Activated T-helper 17 cell treated with anti-CD3 and anti-CD28 coated beads, Interleukin-2, amount 50 U/mL, for 72 hours (primary cell): ENCODE results near the gene GPR132. TPM values are rescaled to one million over a fixed set of nuclear protein-coding genes. Genes with fewer than 3 reads are reported as not detected.
A peak's percentile ranks its signal among the peaks of the same experiment; 100 is the strongest.
"Not testable (repeated sequence)": the region's sequence is repeated elsewhere in the genome, so short reads cannot be mapped to it uniquely, and the experiment has no call there.

Experiments used
- ATAC-seq: fragments of 150-1000 bp; cut with Tn5 transposase; replicated peaks from 2 replicates; pipeline ENCODE4 v1.10.0; 2021; ENCODE audit warnings: mild to moderate bottlenecking, moderate library complexity
- H3K27ac Mint-ChIP-seq: one replicate; pipeline ENCODE4 v1.8.0; 2022; ENCODE audit warnings: mixed read lengths
- H3K27me3 Mint-ChIP-seq: one replicate; pipeline ENCODE4 v1.8.0; 2022; ENCODE audit warnings: mixed read lengths
- H3K36me3 Mint-ChIP-seq: one replicate; pipeline ENCODE4 v1.8.0; 2022; ENCODE audit warnings: low read depth, mild to moderate bottlenecking, mixed read lengths
- H3K4me1 Mint-ChIP-seq: one replicate; pipeline ENCODE4 v1.8.0; 2022; ENCODE audit warnings: mixed read lengths
- H3K4me3 Mint-ChIP-seq: one replicate; pipeline ENCODE4 v1.8.0; 2022; ENCODE audit warnings: mild to moderate bottlenecking, mixed read lengths
- H3K9me3 Mint-ChIP-seq: one replicate; pipeline ENCODE4 v1.8.0; 2022; ENCODE audit warnings: mixed read lengths
- total RNA-seq, 2 donors: library from RNA; stranded (reverse); gene quantifications; one replicate each; pipeline ENCODE4 v1.2.3, GENCODE V29; 2022

Gene GPR132
- total RNA-seq, 2 donors from 2014 or later: 46.5 to 49.5 TPM

DNA sequence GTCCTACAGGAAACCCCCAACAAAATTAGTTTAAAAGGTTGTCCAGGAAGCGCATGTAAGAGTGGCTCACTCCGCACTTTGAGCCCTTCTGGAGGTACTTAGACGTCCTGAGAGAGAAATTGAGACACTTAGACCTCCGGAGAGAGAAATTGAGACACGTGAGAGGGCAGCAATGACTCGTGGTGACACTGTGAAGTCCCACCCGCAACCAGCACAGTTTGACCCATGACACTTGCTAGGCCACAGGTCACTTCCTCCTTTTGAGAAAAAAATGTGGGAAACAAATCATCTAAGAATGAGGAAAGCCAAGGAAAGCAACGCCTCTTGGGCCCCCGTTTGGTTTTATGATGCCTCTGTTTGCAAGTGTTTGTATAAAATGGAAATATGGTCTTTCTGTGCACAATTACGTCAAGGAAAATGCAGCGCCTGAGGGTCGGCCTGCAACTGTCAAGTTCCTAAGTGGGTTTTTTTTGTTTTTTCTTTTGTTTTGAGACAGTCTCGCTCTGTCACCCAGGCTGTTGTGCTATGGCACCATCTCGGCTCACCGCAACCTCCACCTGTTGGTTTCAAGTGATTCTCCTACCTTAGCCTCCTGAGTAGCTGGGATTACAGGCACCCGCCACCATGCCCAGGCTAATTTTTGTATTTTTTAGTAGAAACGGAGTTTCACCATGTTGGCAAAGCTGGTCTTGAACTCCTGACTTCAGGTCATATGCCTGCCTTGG is 30.8 kb downstream of the GPR132 start:
- H3K4me1 Mint-ChIP-seq: peaks cover 6% of the 10 kb centered on the region
- H3K27me3 Mint-ChIP-seq: no peaks in the 10 kb centered on the region
- no peak for ATAC-seq
- no peak overlapping the region for H3K27ac Mint-ChIP-seq
- no peak overlapping the region for H3K4me3 Mint-ChIP-seq
- no peaks in the 10 kb centered on the region for H3K36me3 Mint-ChIP-seq
- H3K9me3 Mint-ChIP-seq: peaks cover 4% of the 10 kb centered on the region

DNA sequence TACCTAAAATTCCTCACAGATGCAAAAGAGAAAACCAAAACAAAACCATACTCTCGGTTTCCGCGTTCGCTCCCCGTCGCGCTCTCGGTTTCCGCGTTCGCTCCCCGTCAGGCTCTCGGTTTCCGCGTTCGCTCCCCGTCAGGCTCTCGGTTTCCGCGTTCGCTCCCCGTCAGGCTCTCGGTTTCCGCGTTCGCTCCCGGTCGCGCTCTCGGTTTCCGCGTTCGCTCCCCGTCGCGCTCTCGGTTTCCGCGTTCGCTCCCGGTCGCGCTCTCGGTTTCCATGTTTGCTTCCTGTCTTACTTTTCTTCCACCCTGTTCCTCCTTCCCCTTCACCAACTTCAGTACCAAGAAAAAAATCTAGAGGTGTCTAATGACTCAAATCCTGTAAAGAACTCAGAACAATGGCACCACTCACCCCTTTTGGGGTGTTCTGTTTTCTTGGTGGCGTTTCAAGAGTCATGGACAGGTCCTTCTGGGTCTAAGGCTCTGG is 31.8 kb downstream of the GPR132 start:
- peak overlapping the region; percentile 68 for H3K4me3 Mint-ChIP-seq
- H3K4me1 Mint-ChIP-seq, H3K36me3 Mint-ChIP-seq, H3K27me3 Mint-ChIP-seq, H3K9me3 Mint-ChIP-seq, H3K27ac Mint-ChIP-seq: not testable (repeated sequence)
- ATAC-seq: peak; percentile 40

DNA sequence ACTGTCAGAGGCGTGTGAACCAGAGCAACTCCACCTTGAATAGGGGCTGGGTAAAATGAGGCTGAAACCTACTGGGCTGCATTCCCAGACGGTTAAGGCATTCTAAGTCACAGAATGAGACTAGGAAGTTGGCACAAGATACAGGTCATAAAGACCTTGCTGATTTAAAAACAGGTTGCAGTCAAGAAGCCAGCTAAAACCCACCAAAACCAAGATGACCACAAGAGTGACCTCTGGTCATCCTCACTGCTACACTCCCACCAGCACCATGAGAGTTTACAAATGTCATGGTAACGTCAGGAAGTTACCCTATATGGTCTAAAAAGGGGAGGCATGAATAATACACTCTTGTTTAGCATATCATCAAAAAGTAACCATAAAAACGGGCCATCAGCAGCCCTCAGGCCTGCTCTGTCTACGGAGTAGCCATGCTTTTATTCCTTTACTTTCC is 32.8 kb downstream of the GPR132 start:
- ATAC-seq, H3K4me1 Mint-ChIP-seq, H3K9me3 Mint-ChIP-seq, H3K27ac Mint-ChIP-seq, H3K27me3 Mint-ChIP-seq, H3K36me3 Mint-ChIP-seq: not testable (repeated sequence)
- H3K4me3 Mint-ChIP-seq: peak overlapping the region; percentile 68

DNA sequence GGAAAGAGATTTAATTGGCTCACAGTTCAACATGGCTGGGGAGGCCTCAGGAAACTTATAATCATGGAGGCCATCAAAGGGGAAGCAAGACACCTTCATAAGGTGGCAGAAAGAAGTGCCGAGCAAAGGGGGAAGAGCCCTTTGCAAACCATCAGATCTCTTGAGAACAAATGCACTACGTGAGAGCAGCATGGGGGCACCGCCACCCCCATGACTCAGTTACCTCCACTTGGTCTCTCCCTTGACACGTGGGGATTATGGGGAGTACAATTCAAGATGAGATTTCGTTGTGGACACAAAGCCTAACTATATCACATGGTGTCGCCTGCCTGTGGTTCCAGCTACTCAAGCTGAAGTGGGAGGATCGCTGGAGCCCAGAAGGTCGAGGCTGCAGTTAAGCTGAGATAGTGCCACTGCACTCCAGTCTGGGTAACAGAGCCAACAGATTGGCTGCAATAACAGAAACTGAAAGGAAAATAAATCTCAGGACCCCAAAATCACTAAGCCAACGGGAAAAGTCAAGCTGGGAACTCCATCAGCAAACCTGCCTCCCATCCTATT is 34.3 kb downstream of the GPR132 start:
- no peak overlapping the region for H3K4me3 Mint-ChIP-seq
- peaks cover 5% of the 10 kb centered on the region for H3K36me3 Mint-ChIP-seq
- peaks cover 11% of the 10 kb centered on the region for H3K4me1 Mint-ChIP-seq
- H3K9me3 Mint-ChIP-seq: peaks cover 4% of the 10 kb centered on the region
- ATAC-seq: no peak
- no peak overlapping the region for H3K27ac Mint-ChIP-seq
- H3K27me3 Mint-ChIP-seq: no peaks in the 10 kb centered on the region

DNA sequence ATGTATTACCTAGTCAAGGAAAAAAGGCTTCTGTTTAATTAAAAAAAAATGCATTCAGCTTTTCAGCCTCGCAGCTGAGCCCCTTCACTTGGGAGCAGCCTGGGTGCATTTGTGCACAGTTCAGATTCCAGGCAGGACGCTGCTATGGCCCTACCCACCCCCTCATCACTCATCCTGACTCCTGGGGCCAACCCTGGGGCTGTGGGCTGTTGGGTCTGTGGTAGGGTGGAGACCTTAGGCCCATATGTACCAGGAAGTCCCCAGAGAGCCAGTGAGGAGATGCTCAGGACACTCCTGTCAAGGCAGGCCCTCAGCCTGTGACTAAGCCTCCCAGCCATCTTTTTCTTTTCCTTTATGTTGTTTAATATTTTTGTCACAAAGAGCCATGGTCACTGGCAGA is 35.0 kb downstream of the GPR132 start:
- Mint-ChIP-seq H3K4me3 (no peak overlapping the region), H3K4me1 (peaks cover 17% of the 10 kb centered on the region), H3K9me3 (peaks cover 4% of the 10 kb centered on the region), H3K27ac (no peak overlapping the region), H3K36me3 (peaks cover 8% of the 10 kb centered on the region), H3K27me3 (no peaks in the 10 kb centered on the region)
- no peak for ATAC-seq

DNA sequence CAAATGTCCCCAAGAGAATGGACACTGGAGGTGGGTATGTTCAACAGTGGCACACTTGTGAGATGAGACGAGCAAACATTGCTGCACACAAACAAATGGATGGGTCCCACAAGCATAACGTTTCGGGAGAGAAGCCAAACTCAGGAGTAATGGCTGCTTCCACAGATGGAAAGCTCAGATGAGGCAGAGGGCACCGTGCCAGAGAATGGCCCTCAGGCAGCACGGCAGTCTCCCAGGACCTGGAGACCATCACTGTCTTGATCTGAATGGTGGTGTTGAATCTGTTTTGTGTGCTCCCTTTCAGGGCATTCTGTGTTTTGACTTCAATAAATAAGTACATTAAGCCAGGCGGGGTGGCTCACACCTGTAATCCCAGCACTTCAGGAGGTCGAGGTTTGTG is 35.8 kb downstream of the GPR132 start:
- no peak overlapping the region for H3K4me3 Mint-ChIP-seq
- peaks cover 8% of the 10 kb centered on the region for H3K36me3 Mint-ChIP-seq
- H3K27me3 Mint-ChIP-seq: no peaks in the 10 kb centered on the region
- H3K27ac Mint-ChIP-seq: no peak overlapping the region
- H3K9me3 Mint-ChIP-seq: peaks cover 4% of the 10 kb centered on the region
- H3K4me1 Mint-ChIP-seq: peaks cover 17% of the 10 kb centered on the region
- no peak for ATAC-seq

DNA sequence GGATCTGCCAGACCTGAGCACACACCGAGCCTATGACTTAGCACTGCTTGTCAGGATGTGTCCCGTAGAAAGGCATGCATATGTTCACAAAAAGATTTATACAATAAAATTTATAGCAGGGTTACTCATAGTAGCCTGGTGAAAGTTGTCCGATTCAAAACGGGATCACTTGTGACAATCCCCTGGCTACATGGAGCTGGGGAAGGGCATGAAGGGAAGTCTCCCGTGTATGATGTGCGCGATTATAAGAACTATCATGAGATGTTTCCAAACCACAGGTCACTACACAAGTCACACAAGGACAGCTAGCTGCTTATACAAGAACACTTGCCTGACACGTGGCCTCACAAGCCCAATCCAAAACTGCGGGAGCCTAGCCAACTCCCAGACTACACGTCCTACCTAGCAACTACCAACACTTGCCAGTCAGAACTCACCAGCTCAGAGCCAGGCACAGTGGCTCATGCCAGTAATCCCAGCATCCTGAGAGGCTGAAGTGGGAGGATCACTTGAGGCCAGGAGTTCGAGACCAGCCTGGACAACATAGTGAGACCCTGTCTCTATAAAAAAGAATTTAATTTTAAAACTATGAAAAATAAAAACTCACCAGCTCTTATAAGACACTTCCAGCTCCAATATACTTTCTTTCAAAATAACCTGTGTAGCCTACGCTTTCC is 36.8 kb downstream of the GPR132 start:
- H3K4me3 Mint-ChIP-seq: no peak overlapping the region
- H3K27me3 Mint-ChIP-seq: no peaks in the 10 kb centered on the region
- H3K27ac Mint-ChIP-seq: no peak overlapping the region
- peaks cover 8% of the 10 kb centered on the region for H3K36me3 Mint-ChIP-seq
- no peak for ATAC-seq
- H3K4me1 Mint-ChIP-seq: peaks cover 18% of the 10 kb centered on the region
- H3K9me3 Mint-ChIP-seq: no peaks in the 10 kb centered on the region

DNA sequence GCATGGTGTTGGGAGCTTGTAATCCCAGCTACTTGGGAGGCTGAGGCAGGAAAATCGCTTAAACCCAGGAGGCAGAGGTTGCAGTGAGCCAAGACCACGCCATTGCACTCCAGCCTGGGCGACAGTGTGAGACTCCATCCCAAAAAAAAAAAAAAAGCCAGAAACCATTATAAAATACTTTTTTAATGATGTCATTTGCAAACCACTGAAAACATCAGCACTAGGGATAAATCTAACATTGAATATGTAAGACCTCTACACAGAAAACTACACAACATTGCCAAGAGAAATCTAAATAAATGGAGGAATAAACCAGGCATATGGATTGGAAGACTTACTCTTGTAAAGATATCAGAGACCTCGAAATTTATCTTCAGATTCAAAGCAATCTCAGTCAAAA is 37.5 kb downstream of the GPR132 start:
- H3K27me3 Mint-ChIP-seq, H3K4me3 Mint-ChIP-seq, H3K27ac Mint-ChIP-seq, H3K36me3 Mint-ChIP-seq, H3K9me3 Mint-ChIP-seq, ATAC-seq: not testable (repeated sequence)
- peaks cover 23% of the 10 kb centered on the region for H3K4me1 Mint-ChIP-seq

DNA sequence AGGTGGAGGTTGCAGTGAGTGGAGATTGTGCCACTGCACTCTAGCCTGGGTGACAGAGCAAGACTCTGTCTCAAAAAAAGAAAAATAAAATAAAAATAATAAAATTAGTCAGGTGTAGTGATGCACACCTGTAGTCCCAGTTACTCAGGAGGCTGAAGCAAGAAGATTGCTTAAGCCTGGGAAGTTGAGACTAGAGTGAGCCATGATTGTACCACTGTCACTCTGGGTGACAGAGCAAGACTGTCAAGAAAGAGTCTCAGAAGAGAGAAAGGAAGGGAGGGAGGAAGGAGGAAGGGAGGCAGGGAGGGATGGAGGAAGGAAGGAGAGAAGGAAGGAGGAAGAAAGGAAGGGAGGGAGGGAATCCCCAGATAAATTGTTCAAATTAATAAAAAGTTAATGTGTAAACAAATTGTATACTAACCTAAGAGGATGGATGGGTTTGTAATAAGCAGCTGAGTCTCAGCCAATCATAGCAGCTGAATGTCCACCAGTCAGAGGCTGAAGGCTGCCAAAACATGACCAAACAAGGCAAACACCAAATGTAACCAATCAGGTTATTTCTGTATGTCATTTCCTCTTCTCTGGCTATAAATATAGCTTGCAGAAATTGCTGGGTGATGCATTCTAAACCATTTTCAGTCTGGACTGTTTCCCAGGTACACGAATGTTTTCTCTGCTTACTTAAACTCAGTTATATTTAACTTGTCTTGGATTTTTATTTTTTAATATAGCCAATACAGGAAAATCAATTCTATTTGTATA is 38.2 kb downstream of the GPR132 start:
- Mint-ChIP-seq H3K27ac (peak overlapping the region; percentile 90), H3K27me3 (no peaks in the 10 kb centered on the region), H3K4me1 (peaks cover 26% of the 10 kb centered on the region), H3K4me3 (peak overlapping the region; percentile 77), H3K36me3 (peaks cover 8% of the 10 kb centered on the region), H3K9me3 (no peaks in the 10 kb centered on the region)
- ATAC-seq: no peak

DNA sequence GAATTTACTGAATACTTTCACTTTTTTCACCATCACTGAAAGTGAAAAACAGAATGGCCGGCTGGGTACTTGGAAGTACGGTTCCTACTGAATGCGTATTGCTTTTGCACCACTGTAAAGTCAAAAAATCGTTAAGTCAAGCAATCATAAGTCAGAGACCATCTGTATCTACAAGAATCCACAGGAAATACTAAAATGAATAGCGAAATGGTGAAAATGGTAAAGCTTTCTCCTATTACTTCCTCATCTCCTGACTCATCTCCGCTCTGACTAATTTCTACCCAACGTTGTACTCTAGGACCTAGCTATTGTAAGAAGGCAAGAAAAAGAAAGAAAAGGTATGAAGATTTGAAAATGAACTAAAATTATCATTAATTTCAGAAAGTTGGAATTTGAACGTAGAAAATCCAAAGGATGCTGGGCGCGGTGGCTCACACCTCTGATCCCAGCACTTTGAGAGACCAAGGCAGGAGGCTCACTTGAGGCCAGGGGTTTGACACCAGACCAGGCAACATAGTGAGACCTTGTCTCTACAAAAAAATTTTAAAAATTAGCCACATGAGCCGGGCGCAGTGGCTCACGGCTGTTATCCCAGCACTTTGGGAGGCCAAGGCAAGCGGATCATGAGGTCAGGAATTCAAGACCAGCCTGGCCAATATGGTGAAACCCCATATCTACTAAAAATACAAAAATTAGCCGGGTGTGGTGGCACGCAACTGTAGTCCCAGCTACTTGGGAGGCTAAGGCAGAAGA is 39.0 kb downstream of the GPR132 start:
- Mint-ChIP-seq H3K36me3 (peaks cover 14% of the 10 kb centered on the region), H3K9me3 (no peaks in the 10 kb centered on the region), H3K27ac (peak overlapping the region; percentile 90), H3K27me3 (no peaks in the 10 kb centered on the region), H3K4me1 (peaks cover 31% of the 10 kb centered on the region), H3K4me3 (peak overlapping the region; percentile 77)
- peak; percentile 68 for ATAC-seq

DNA sequence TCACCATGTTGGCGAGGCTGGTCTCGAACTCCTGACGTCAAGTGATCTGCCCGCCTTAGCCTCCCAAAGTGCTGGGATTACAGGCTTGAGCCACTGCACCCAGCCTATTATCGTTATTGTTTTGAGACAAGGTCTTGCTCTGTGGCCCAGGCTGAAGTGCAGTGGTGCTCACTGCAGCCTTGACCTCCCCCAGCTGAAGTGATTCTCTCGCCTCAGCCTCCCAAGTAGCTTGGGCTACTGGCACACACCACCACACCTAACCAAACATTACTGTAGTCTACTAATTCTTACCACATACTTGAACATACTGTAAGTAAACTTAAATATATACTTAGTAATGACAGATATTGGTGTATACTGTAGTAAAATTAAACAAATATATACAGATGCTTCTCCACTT is 39.8 kb downstream of the GPR132 start:
- peak overlapping the region; percentile 77 for H3K4me3 Mint-ChIP-seq

DNA sequence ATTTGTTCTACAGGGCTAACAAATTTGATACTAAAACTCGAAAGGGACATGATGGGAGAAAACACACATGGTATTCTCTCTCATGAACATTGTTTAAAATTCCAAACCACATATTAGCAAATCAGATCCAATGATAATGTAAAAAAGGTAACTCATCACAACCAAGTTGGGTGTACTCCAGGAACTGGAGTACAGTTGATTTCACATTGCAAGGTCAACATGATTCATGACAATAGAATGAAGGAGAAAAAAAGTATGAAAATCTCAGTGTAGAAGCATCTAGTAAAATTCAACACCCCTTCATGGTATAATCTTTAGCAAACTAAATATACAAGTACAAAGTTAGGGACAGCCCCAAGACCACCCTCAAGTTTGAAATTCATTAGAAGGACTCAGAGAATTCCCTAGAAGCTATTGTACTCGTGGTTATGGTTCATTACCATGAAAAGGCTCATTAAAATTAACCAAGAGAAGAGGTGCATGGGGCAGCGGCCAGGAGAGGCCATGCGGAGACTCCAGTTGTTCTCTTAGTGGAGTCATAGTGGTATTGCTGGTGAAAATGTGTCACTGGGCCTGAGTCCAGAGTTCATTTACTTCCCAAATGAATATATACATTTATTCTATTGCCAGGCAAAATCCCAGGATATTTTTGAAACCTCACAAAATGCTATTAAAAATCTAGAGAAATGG is 41.3 kb downstream of the GPR132 start:
- H3K4me3 Mint-ChIP-seq: peak overlapping the region; percentile 98
- no peaks in the 10 kb centered on the region for H3K9me3 Mint-ChIP-seq
- peaks cover 36% of the 10 kb centered on the region for H3K4me1 Mint-ChIP-seq
- ATAC-seq: no peak
- peaks cover 28% of the 10 kb centered on the region for H3K36me3 Mint-ChIP-seq
- H3K27me3 Mint-ChIP-seq: no peaks in the 10 kb centered on the region
- peak overlapping the region; percentile 6 for H3K27ac Mint-ChIP-seq

More for the DNA sequence above, 39.8 kb downstream of the GPR132 start:
- H3K27me3 Mint-ChIP-seq: no peaks in the 10 kb centered on the region
- peak overlapping the region; percentile 90 for H3K27ac Mint-ChIP-seq
- no peaks in the 10 kb centered on the region for H3K9me3 Mint-ChIP-seq
- no peak for ATAC-seq
- H3K4me1 Mint-ChIP-seq: peaks cover 31% of the 10 kb centered on the region
- H3K36me3 Mint-ChIP-seq: peaks cover 14% of the 10 kb centered on the region

DNA sequence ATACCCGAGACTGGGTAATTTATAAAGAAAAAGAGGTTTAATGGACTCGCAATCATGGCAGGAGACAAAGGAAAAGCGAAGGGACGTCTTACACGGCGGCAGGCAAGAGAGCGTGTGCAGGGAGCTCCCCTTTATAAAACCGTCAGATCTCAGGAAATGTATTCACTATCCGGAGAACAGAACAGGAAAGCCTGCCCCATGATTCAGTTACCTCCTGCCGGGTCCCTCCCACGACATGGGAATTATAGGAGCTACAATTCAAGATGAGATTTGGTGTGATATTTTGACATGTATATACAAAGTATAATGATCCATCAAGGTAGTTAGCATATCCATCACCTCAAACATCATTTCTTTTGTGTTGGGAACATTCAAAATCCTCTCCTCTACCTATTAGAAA is 42.1 kb downstream of the GPR132 start:
- H3K27me3 Mint-ChIP-seq: no peaks in the 10 kb centered on the region
- H3K36me3 Mint-ChIP-seq: peaks cover 36% of the 10 kb centered on the region
- H3K9me3 Mint-ChIP-seq: no peaks in the 10 kb centered on the region
- no peak for ATAC-seq
- H3K4me3 Mint-ChIP-seq: peak overlapping the region; percentile 98
- peaks cover 38% of the 10 kb centered on the region for H3K4me1 Mint-ChIP-seq
- H3K27ac Mint-ChIP-seq: peak overlapping the region; percentile 6
